GM21825 (cell line): Measurements from ENCODE around the gene ELAVL1.

Source experiments
- ATAC-seq: cut with Tn5 transposase; IDR thresholded peaks from one replicate; pipeline ENCODE4 v1.9.1; 2021; ENCODE audit warnings: mild to moderate bottlenecking, moderate library complexity; ENCODE audit not compliant: unreplicated experiment

The ELAVL1 gene

DNA sequence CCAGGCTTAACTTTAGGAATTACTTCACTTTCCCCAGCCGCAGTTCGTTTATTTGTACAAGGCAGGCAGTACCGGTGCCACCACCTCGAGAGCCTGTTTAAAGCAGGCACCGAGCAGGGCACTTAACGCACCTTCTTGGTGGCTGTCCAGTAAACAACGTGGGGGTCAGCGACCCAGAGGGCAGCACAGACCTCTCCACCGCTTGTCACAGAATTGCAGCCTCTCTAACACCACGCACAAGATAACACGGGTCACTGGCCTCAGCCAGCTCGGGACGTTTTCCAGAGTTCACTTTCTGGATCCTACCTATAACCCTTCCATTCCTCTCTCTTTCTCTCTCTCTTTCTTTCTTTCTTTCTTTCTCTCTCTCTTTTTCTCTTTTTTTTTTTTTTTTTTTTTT, 16.8 kb upstream of the ELAVL1 start:
- ATAC-seq: no peak

DNA sequence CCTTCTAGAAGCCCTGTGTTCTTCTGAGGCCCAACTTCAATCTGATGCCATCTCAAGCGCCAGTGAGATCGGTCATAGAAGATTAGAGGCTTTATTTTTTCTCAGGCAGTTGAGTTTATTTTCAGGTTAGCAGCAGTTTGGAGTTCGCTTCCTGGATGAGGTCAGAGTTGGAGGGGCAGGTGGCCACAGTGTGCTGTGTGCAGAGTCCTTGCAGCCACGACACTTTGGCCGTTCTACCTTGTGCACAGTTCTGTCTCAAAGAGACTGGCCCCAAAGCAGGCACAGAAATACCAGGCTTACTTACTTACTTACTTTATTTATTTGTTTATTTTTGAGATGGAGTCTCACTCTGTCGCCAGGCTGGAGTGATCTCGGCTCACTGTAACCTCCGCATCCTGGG, 15.9 kb upstream of the ELAVL1 start:
- no peak for ATAC-seq

DNA sequence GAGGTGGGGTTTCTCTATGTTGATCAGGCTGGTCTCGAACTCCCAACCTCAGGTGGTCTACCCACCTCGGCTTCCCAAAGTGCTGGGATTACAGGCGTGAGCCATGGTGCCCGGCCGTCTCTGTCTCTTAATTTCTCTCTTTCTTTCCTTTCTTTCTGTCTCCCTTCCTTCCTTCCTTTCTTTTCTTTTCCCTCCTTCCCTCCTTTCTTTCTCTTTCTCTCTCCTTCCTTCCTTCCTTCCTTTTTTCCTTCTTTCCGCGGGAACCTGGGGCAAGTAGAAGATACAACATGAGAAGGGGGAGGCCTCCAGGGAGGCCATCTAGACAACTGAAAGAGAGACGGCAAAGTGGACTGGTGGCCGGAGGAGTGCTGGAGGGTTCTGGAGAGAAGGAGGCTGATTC, 15.2 kb upstream of the ELAVL1 start:
- ATAC-seq: no peak

DNA sequence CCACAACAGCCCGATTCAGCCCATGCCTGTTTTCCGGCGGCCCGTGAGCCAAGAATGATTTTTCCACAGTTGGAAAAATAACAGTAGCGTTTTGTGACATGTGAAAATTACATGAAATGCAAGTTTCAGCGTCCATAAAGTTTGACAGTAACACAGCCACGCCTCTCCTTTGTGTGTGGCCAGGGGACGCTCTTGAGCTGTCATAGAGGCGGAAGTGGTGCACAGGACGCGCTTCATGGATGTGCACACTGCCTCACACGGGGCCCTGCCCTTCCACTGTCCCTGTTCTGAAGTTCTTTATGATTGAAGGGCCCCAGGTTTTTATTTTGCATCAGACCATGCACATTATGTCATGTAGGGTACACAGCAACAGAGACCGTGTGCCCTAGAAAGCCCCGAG, 12.4 kb upstream of the ELAVL1 start:
- no peak for ATAC-seq

- ATAC-seq: peak; percentile 32
Measured at GRCh38 chr19:8004723-8005513, 523 bp downstream of the ELAVL1 start.

DNA sequence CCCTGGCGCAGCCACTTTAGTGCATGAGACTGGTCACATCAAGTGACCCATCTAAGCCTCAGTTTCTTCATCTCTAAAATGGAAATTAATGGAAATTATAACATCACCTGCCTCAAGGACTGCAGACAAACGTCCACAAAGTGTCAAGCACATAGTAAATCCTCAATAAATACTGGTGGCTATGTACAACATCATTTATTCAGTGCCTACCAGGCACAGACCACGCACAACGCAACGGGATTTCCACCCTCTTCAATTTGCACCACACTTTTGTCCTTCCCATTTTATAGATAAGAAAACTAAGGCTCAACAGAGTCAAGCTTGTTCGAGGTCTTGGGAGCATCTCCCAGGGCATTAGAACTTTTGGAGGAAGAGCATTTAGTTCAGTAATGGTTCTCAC, 1.4 kb downstream of the ELAVL1 start:
- no peak for ATAC-seq

DNA sequence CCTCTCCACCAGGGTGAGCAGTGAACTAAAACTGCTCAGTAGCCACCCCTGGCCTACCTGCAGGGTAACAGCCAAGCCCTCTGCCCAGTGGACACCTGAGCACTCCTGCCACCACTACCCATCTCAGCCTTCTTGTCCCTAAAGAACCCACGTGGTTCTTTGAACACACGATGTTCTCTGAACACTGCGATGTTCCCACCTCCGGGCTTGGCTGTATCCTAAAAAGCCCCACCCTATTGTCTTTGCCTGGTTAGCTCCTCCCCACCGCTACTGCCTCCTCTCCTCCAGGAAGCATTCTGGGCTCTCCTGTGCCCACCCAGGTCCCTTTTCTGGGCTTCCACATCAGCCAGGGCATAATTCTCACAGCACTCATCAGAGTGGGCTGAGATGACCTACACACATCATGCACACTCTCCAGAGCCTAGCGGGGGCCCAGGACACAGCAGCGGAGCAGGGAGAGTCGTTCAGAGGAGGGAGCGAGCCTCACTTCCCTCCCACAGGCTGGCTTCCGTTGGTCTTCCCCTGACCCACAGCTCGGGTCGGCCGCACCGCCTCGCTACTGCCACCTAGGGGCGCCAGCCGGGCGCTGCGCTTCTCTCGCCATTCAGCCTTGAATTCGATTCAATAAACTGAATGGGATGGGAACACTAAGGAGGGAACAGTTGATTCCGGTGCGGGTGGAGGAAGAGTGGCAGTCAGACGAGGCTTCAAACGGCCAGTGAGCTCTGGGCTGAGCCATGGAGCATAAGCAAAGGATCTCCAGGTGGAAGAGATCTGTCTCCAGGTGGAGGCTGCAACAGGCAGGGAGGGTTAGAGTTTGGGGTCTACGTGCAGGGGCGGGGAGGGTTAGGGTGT, 3.2 kb downstream of the ELAVL1 start:
- ATAC-seq: peak; percentile 42

GRCh38 chr19:8001651-8001994, 3.8 kb downstream of the ELAVL1 start:
- ATAC-seq: no peak

- ATAC-seq: no peak
Measured at GRCh38 chr19:8000298-8001038, 5.0 kb downstream of the ELAVL1 start.

- ATAC-seq: no peak
Measured at GRCh38 chr19:7999376-7999775, 6.1 kb downstream of the ELAVL1 start.

DNA sequence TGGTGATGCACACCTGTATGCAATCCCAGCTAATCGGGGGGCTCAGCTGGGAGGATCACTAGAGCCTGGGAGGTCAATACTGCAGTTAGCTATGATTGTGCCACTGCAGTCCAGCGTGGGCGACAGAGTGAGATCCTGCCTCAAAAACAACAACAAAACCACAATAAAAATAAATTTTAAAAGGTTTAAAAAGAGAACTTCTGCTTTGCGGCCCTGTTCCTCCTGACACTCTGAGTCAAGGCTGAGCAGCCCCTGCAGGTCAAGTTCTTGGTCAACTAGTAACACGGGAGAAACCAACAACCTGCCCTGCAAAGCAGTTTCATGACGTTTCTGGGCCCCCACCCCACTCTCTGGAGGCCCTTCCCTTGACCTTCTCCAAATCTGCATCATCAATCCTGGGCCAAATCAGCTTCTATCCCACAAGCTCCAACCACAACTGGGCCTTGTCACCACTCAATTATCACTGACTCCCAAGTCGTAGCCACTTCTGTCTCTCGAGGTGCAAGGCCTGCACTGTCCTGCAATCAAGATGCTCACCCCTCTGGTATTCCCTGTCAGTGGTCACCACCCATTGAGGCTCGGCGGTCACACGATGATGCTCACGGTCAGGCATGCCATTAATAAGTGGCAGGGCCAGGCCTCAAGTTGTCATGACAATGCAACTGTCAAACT, 7.5 kb downstream of the ELAVL1 start:
- no peak for ATAC-seq

DNA sequence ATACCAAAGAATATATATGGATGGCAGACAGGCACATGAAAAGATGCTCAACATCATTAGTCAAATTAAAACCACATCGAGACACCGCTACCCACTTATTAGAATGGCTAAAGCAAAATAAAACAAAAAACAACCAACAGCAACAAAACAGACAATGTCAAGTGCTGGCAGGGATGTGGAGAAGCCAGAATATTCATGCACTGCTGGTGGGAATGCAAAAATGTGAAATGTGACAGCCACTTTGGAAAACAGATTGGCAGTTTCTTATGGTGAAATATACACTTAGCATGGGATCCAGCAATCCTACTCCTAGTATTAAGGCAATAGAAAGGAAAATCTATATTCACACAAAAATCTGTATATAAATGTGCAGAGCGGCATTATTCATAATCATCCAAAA, 8.6 kb downstream of the ELAVL1 start:
- no peak for ATAC-seq

GRCh38 chr19:7995810-7996158, 9.7 kb downstream of the ELAVL1 start:
- no peak for ATAC-seq

- ATAC-seq: no peak
Measured at GRCh38 chr19:7994928-7995809, 10.3 kb downstream of the ELAVL1 start.

DNA sequence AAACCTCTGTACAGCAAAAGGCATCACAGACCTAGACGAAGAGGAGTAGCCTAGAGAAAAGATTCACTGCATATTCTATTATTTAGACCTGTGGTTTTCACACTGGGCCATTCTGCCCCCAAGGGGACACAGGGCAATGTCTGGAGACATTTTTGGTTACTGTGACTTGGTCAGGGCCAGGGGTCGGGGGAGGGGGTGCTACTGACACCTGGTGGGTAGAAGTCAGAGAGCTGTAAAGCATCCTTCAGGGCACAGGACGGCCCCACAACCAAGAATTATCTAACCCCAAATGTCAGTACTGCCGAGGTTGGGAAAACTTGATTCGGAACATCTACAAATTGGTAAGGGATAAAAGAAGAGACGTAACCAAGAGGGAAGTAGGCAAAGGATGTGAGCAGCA, 11.3 kb downstream of the ELAVL1 start:
- no peak for ATAC-seq

DNA sequence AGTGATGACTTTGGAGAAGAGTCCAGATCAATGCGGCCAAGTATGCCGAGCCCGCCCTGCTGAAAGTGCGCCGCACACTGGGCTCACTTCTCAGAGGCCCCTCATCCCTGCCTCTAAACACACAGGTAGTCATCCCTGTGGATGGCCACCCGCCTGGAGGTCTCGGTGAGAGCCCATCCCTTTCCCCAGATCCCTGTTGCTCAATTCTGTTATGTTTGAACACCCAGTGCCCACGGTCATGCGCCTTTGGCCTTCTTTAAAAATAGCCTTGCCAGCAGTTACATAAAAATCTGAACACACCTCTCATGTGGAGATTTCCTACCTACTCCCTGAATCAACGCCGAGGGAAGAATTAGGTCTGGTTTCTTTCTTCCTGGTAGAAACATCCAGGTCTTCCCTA, 11.9 kb downstream of the ELAVL1 start:
- no peak for ATAC-seq

DNA sequence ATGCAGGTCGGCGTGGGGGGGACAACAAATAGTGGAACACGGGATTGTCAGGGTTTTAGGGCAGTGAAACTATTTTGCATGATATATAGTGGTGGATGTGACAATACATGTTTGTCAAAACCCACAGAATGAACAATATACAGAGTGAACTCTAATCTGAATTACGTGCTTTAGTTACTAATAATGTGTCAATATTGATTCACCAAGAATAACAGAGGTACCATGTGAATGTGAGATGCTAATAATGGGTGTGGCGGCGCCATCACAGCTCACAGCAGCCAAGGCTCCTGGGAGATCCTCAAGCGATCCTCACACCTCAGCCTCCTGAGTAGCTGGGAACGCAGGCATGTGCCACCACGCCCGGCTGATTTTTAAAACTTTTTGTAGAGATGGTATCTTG, 12.9 kb downstream of the ELAVL1 start:
- no peak for ATAC-seq

GRCh38 chr19:7989071-7989575, 16.3 kb downstream of the ELAVL1 start:
- ATAC-seq: no peak

DNA sequence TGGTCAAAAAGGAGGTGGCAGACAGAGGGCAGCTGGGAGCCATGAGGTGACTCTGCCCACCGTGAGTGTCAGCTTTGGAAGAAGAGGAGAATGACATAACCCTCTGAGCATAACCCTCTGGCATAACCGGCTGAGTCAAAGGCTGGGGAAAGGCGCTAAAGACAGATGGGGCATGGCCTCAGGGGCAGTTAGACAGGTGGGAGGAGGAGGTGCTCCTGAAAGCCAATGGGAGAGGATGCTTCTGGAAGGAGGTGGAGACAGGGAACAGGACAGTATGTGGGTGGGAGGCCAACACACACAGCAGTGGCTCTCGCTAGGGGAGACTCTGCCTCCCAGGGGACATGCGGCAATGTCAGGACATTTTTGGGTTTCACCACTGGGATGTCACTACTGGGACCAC, 17.1 kb downstream of the ELAVL1 start:
- ATAC-seq: no peak
